ENCODE data around the gene SPG21. TPM values are rescaled to one million over a fixed set of nuclear protein-coding genes. Genes with fewer than 3 reads are reported as not detected.

Gene SPG21
- total RNA-seq, 1 donor from 2014 or later = 53.6 TPM

GRCh38 chr15:64997745-64998375 is 8.1 kb upstream of the SPG21 start:
- DNase-seq (ENCODE audit: low spot score) = no peak
- intact Hi-C loops (cut with DNase I) = no loop called here

- intact Hi-C loops (cut with DNase I) = no loop called here
- DNase-seq (ENCODE audit: low spot score) = no peak
Observed at GRCh38 chr15:64997066-64997465, 7.4 kb upstream of the SPG21 start.

- intact Hi-C loops (cut with DNase I) = no loop called here
Observed at GRCh38 chr15:64993290-64993689, 3.6 kb upstream of the SPG21 start.

GRCh38 chr15:64991536-64992135 is 1.9 kb upstream of the SPG21 start:
- DNase-seq (ENCODE audit: low spot score) = no peak
- intact Hi-C loops (cut with DNase I) = no loop called here

More at GRCh38 chr15:64993290-64993689, 3.6 kb upstream of the SPG21 start:
- DNase-seq (ENCODE audit: low spot score) = no peak

DNA sequence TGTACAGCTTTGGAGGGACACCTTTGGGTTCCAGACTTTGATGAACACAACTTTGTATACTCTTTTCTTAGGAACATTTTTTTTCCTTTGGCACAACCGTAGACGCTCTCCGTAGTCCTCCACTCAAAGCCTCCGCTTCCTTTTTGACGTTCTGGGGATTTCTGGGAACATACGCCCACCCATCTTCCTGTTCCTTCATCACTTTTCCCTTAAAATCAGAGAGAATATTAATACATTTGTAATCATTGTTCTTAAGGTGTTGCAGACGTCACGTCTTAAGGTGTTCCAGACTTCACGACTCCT is 405 bp upstream of the SPG21 start:
- intact Hi-C loops (cut with DNase I) = no loop called here

GRCh38 chr15:64987136-64987535 is 2.6 kb downstream of the SPG21 start:
- intact Hi-C loops (cut with DNase I) = loop anchor here (5.0 kb wide), 1 partner anchor 40 kb away; the partner anchor contains the start of gene MTFMT
- DNase-seq (ENCODE audit: low spot score) = no peak

More for the DNA sequence above, 405 bp upstream of the SPG21 start:
- no peak for DNase-seq (ENCODE audit: low spot score)

- no peak for DNase-seq (ENCODE audit: low spot score)
- intact Hi-C loops (cut with DNase I) = loop anchor here (5.0 kb wide), 1 partner anchor 42 kb away; the partner anchor contains the start of gene MTFMT
Observed at GRCh38 chr15:64985366-64986033, 4.2 kb downstream of the SPG21 start.

DNA sequence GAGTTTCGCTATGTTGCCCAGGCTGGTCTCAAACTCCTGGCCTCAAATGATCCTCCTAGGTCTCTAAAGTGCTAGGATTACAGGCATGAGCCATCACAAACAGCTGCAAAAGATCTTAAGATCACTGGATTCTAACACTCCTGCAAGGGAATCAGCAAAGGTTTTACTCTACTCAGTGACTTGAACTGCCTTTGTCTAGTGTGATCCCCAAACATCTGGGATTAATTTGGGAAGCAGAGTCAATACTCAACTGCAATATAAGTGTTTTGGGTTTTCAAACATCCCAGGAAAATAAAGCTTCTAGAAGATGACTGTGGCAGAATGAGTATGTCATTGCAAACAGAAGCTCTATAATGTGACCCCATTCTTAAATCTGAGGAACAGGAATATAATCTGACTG is 7.2 kb downstream of the SPG21 start:
- intact Hi-C loops (cut with DNase I) = no loop called here
- DNase-seq (ENCODE audit: low spot score) = no peak

- DNase-seq (ENCODE audit: low spot score) = no peak
- intact Hi-C loops (cut with DNase I) = no loop called here
Observed at GRCh38 chr15:64981812-64982431, 7.8 kb downstream of the SPG21 start.

DNA sequence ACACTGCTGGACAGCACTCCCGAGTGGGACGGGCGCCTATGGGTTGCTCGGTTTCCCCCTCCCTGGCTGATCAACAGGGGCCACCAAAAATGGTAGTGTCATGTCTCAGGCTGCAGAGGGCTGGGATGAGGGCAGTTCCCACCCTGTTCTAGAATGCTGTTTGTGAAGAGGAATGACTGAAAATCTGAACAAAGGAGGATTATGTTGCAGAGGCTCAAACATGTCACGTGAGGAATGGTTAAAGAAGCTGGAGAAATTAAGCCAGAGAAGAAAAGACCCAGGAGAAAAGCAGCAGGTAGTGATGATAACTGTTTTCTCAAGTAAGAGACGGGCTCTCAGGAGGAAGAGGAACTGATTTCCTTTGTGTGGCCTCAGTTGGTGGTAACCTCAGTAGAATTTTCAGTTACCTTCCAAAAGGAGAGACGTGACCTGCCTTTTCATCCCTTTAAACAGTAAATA is 10.4 kb downstream of the SPG21 start:
- DNase-seq (ENCODE audit: low spot score) = no peak
- intact Hi-C loops (cut with DNase I) = no loop called here

DNA sequence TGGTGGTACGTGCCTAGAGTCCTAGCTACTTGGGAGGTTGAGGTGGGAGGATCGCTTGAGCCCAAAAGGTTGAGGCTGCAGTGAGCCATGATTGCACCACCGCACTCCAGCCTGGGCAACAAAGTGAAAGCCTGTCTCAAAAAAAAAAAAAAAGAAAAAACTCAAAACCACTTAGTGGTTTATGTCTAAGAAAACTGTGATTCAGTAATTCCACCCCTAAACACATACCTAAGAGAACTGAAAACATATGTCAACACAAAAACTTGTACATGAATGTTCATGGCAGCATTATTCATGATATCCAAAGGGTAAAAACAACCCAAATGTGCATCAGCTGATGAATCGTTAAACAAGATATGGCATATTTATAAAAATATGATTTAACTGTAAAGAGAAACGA is 14.3 kb downstream of the SPG21 start:
- intact Hi-C loops (cut with DNase I) = no loop called here
- no peak for DNase-seq (ENCODE audit: low spot score)

GRCh38 chr15:64970698-64971097 is 19.0 kb downstream of the SPG21 start:
- intact Hi-C loops (cut with DNase I) = no loop called here
- no peak for DNase-seq (ENCODE audit: low spot score)

GRCh38 chr15:64969401-64969800 is 20.3 kb downstream of the SPG21 start:
- intact Hi-C loops (cut with DNase I) = no loop called here
- no peak for DNase-seq (ENCODE audit: low spot score)

DNA sequence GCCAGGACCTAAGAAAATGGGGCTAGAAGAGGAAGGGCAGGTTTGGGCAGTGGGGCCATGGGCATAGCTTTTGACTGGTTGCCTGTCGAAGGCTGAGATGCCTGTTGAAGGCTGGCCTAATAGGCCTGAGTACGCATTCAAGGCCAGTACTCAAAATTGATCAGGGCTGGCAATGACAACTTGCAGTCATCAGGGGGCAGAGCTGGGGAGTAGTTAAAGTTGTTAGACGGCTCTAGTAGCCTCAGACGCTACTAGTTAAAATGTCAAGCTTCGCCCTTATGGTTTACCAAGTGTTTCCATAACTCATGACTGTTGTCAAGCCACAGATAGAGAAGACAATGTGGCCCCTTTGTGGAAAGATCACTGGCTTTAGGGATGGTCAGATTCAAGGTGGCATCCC is 28.7 kb downstream of the SPG21 start:
- intact Hi-C loops (cut with DNase I) = no loop called here
- DNase-seq (ENCODE audit: low spot score) = no peak

DNA sequence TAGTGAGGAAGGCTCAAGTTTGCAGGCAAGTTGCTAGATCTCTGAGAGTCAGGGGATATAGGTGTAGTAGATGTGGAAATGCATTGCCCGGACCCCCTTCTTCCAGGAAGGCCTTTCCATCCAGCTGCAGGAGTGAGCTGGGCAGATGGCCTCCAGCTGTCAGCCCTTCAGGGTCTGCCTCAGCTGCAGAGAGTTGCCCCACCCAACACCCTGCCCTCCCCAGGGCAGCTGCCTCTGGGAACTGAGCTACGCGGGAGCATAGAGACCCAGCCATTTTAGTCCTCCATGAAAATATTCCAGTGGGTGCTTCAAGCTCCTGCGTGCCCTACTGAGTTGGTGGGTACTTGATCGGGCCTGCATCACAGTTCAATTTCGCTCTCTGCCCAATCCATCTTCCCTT is 29.6 kb downstream of the SPG21 start:
- no peak for DNase-seq (ENCODE audit: low spot score)
- intact Hi-C loops (cut with DNase I) = no loop called here

- intact Hi-C loops (cut with DNase I) = no loop called here
- DNase-seq (ENCODE audit: low spot score) = no peak
Observed at GRCh38 chr15:64959128-64959527, 30.6 kb downstream of the SPG21 start.

GRCh38 chr15:64954395-64954794 is 35.3 kb downstream of the SPG21 start:
- no peak for DNase-seq (ENCODE audit: low spot score)
- intact Hi-C loops (cut with DNase I) = no loop called here

- intact Hi-C loops (cut with DNase I) = no loop called here
- DNase-seq (ENCODE audit: low spot score) = no peak
Observed at GRCh38 chr15:64951777-64952418, 37.8 kb downstream of the SPG21 start.

DNA sequence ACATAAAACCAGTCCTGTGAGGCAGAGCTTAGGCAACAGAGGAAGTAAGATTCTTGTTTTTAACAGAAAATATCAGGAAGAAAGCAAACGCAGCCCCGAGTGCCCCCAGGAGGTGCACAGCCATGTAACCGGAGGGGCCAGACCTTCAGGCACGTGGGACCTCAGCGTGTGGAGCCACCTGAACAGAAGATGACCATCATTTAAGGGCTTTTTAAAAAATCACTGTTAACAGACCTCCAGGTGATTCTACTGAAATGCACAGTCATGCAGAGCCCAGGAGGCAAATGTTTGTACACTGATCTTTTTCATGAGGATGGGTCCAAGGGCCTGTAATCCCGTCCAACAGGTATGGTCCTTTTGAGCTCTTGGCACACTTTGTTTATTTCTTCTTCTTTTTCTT is 38.8 kb downstream of the SPG21 start:
- no peak for DNase-seq (ENCODE audit: low spot score)
- intact Hi-C loops (cut with DNase I) = no loop called here

Measured in cardiac septum (tissue), 1 donor.